Mesendoderm (in vitro differentiated cells): ENCODE data around the gene SPAST.

ENCODE experiments used
- DNase-seq: peaks from one replicate; pipeline ENCODE4 v3.0.0; 2013
- H2AK5ac ChIP-seq: 2 replicates; pipeline ENCODE4 v1.6.1; 2013; ENCODE audit warnings: low read length, inconsistent platforms
- H2BK120ac ChIP-seq: 2 replicates; pipeline ENCODE4 v1.6.1; 2013; ENCODE audit warnings: low read depth, mild to moderate bottlenecking, low read length, moderate library complexity, mixed read lengths
- H2BK15ac ChIP-seq: replicated peaks from 2 replicates; pipeline ENCODE4 v1.6.1; 2013; ENCODE audit warnings: low read depth, mild to moderate bottlenecking, moderate library complexity
- H2BK5ac ChIP-seq: 2 replicates; pipeline ENCODE4 v1.6.1; 2013; ENCODE audit warnings: low read length, inconsistent platforms
- H3K18ac ChIP-seq: 2 replicates; pipeline ENCODE4 v1.6.1; 2013; ENCODE audit warnings: mild to moderate bottlenecking, low read length, mixed read lengths
- H3K23ac ChIP-seq: one replicate; pipeline ENCODE4 v1.6.1; 2013; ENCODE audit warnings: low read length
- H3K27ac ChIP-seq: 2 replicates; pipeline ENCODE4 v1.5.1; 2013; ENCODE audit warnings: low read depth, mild to moderate bottlenecking, inconsistent platforms, low read length, moderate library complexity
- H3K27me3 ChIP-seq: 2 replicates; pipeline ENCODE4 v1.6.1; 2013; ENCODE audit warnings: low read length, control low read depth, mild to moderate bottlenecking, inconsistent platforms; ENCODE audit not compliant: insufficient read depth, poor library complexity
- H3K36me3 ChIP-seq: 2 replicates; pipeline ENCODE4 v1.6.1; 2013; ENCODE audit warnings: low read length, inconsistent platforms; ENCODE audit not compliant: control insufficient read depth, insufficient read depth
- H3K4ac ChIP-seq: one replicate; pipeline ENCODE4 v1.6.1; 2013; ENCODE audit warnings: low read depth, mild to moderate bottlenecking, low read length, moderate library complexity
- H3K4me1 ChIP-seq: 2 replicates; pipeline ENCODE4 v1.6.1; 2013; ENCODE audit warnings: low read depth, low read length, inconsistent platforms; ENCODE audit not compliant: control insufficient read depth
- H3K4me2 ChIP-seq: 2 replicates; pipeline ENCODE4 v1.6.1; 2013; ENCODE audit warnings: low read length
- H3K4me3 ChIP-seq: 2 replicates; pipeline ENCODE4 v1.5.1; 2013; ENCODE audit warnings: mild to moderate bottlenecking, low read length
- H3K56ac ChIP-seq: one replicate; pipeline ENCODE4 v1.6.1; 2013; ENCODE audit warnings: low read length
- H3K79me1 ChIP-seq: 2 replicates; pipeline ENCODE4 v1.6.1; 2013; ENCODE audit warnings: low read length, inconsistent platforms
- H3K79me2 ChIP-seq: 2 replicates; pipeline ENCODE4 v1.6.1; 2013; ENCODE audit warnings: mild to moderate bottlenecking, low read length; ENCODE audit not compliant: control insufficient read depth, insufficient read depth
- H3K9ac ChIP-seq: 2 replicates; pipeline ENCODE4 v1.6.1; 2013; ENCODE audit warnings: low read length, inconsistent platforms
- H4K5ac ChIP-seq: one replicate; pipeline ENCODE4 v1.6.1; 2013; ENCODE audit warnings: low read length
- H4K8ac ChIP-seq: one replicate; pipeline ENCODE4 v1.6.1; 2013; ENCODE audit warnings: low read depth, mild to moderate bottlenecking, control low read depth, low read length, moderate library complexity
- WGBS: extraction: QIAGEN DNeasy Blood & Tissue Kit; methylation state at CpG from one replicate; pipeline ENCODE4 v1.1.7; 2013; ENCODE audit warnings: low lambda C conversion rate, missing lambda C conversion rate; ENCODE audit not compliant: insufficient coverage; ENCODE audit errors: extremely low coverage; 5-methylcytosine and 5-hydroxymethylcytosine counted together

SPAST gene

DNA sequence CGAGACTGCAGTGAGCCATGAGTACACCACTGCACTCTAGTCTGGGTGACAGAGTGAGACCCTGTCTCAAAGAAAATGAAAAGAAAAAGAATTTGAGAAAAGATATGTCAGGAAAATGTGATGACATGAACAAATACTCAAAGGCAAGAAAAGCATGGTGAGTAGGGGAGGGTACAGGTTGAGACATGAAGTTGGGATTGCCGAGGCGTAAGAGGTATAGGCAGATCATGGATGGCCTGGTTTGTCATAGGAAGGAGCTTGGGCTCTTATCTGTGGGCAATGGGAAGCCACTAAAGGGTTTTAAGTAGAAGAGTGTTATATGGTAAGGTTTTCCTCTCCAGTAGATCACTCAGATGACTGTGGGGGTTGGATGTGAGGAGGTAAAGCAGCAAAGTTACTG lies 32.3 kb downstream of the SPAST start:
- no peak overlapping the region for H2BK15ac ChIP-seq
- H3K23ac ChIP-seq, result no peak overlapping the region
- H2AK5ac ChIP-seq, result no peak overlapping the region
- H3K4me2 ChIP-seq, result no peak overlapping the region
- H3K4me3 ChIP-seq, result no peak overlapping the region
- H4K5ac ChIP-seq, result no peak overlapping the region
- WGBS, result no CpG with 5 or more reads among the region's 3 CpGs
- no peak overlapping the region for H3K56ac ChIP-seq
- no peaks in the 10 kb centered on the region for H3K27me3 ChIP-seq
- H3K36me3 ChIP-seq, result no peaks in the 10 kb centered on the region
- no peak overlapping the region for H3K27ac ChIP-seq
- H3K9ac ChIP-seq, result no peak overlapping the region
- no peaks in the 10 kb centered on the region for H3K4me1 ChIP-seq
- no peak overlapping the region for H4K8ac ChIP-seq
- DNase-seq, result no peak
- no peaks in the 10 kb centered on the region for H3K79me2 ChIP-seq
- H3K18ac ChIP-seq, result no peak overlapping the region
- H2BK120ac ChIP-seq, result no peak overlapping the region
- H2BK5ac ChIP-seq, result no peak overlapping the region
- H3K79me1 ChIP-seq, result no peaks in the 10 kb centered on the region
- no peak overlapping the region for H3K4ac ChIP-seq

GRCh38 chr2:32108111-32108510 lies 44.8 kb downstream of the SPAST start:
- no peak overlapping the region for H4K8ac ChIP-seq
- H3K4me3 ChIP-seq, result no peak overlapping the region
- no peak overlapping the region for H3K56ac ChIP-seq
- H2BK120ac ChIP-seq, result no peak overlapping the region
- WGBS, result no CpG with 5 or more reads among the region's 2 CpGs
- H3K9ac ChIP-seq, result no peak overlapping the region
- H3K36me3 ChIP-seq, result no peaks in the 10 kb centered on the region
- H2BK5ac ChIP-seq, result no peak overlapping the region
- H3K27ac ChIP-seq, result no peak overlapping the region
- no peak overlapping the region for H3K18ac ChIP-seq
- no peaks in the 10 kb centered on the region for H3K4me1 ChIP-seq
- no peak overlapping the region for H3K4me2 ChIP-seq
- H3K27me3 ChIP-seq, result no peaks in the 10 kb centered on the region
- no peak overlapping the region for H4K5ac ChIP-seq
- no peak overlapping the region for H3K4ac ChIP-seq
- no peak overlapping the region for H2AK5ac ChIP-seq
- no peak overlapping the region for H2BK15ac ChIP-seq
- H3K23ac ChIP-seq, result no peak overlapping the region
- no peaks in the 10 kb centered on the region for H3K79me2 ChIP-seq
- no peaks in the 10 kb centered on the region for H3K79me1 ChIP-seq
- no peak for DNase-seq

GRCh38 chr2:32118055-32118454 lies 54.7 kb downstream of the SPAST start:
- no peak overlapping the region for H4K8ac ChIP-seq
- WGBS, result no CpG with 5 or more reads among the region's 3 CpGs

DNA sequence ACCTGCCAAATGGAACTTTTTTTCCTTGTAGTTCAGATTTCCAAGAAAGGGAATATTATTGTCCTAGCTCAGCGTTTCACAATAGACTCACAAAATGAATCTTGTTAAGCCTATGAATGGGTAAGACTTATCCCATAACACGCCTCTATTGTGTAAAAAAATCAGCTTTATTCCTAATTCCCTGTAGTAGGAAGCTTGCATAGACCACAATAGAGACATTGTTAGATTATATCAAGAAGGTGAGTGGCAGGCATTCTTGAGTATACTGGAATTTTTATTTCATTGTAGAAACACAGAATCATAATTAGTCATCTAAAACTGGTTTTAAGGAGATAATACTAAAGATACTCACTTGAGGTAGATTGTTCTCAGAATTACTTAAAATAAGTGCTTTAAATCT lies 55.8 kb downstream of the SPAST start:
- Histone ChIP-seq H3K4me2 (no peak overlapping the region), H3K4ac (no peak overlapping the region), H3K18ac (no peak overlapping the region), H3K4me3 (no peak overlapping the region), H4K5ac (no peak overlapping the region), H4K8ac (no peak overlapping the region), H2BK5ac (no peak overlapping the region), H3K27me3 (no peaks in the 10 kb centered on the region), H3K79me1 (no peaks in the 10 kb centered on the region), H3K23ac (no peak overlapping the region), H3K36me3 (no peaks in the 10 kb centered on the region), H3K56ac (no peak overlapping the region), H3K4me1 (no peaks in the 10 kb centered on the region), H2AK5ac (no peak overlapping the region), H3K27ac (no peak overlapping the region), H2BK15ac (no peak overlapping the region), H3K79me2 (no peaks in the 10 kb centered on the region), H3K9ac (no peak overlapping the region), H2BK120ac (no peak overlapping the region)
- DNase-seq, result no peak
- WGBS, result no CpG with 5 or more reads among the region's 2 CpGs

More at GRCh38 chr2:32118055-32118454, 54.7 kb downstream of the SPAST start:
- no peak overlapping the region for H3K56ac ChIP-seq
- no peaks in the 10 kb centered on the region for H3K79me2 ChIP-seq
- no peak overlapping the region for H3K4me2 ChIP-seq
- H3K9ac ChIP-seq, result no peak overlapping the region
- H2BK120ac ChIP-seq, result no peak overlapping the region
- no peak for DNase-seq
- no peaks in the 10 kb centered on the region for H3K79me1 ChIP-seq
- H3K18ac ChIP-seq, result no peak overlapping the region
- no peak overlapping the region for H3K27ac ChIP-seq
- no peaks in the 10 kb centered on the region for H3K36me3 ChIP-seq
- H3K23ac ChIP-seq, result no peak overlapping the region
- H3K4me1 ChIP-seq, result no peaks in the 10 kb centered on the region
- no peak overlapping the region for H2BK5ac ChIP-seq
- no peak overlapping the region for H3K4me3 ChIP-seq
- no peak overlapping the region for H2AK5ac ChIP-seq
- no peak overlapping the region for H2BK15ac ChIP-seq
- H3K27me3 ChIP-seq, result no peaks in the 10 kb centered on the region
- no peak overlapping the region for H3K4ac ChIP-seq
- H4K5ac ChIP-seq, result no peak overlapping the region

GRCh38 chr2:32124660-32125059 lies 61.3 kb downstream of the SPAST start:
- no peak overlapping the region for H3K56ac ChIP-seq
- no peak overlapping the region for H3K4me2 ChIP-seq
- H3K4me1 ChIP-seq, result no peaks in the 10 kb centered on the region
- H3K36me3 ChIP-seq, result no peaks in the 10 kb centered on the region
- H2AK5ac ChIP-seq, result no peak overlapping the region
- H2BK120ac ChIP-seq, result no peak overlapping the region
- no peaks in the 10 kb centered on the region for H3K79me2 ChIP-seq
- no peak overlapping the region for H3K4me3 ChIP-seq
- no peaks in the 10 kb centered on the region for H3K79me1 ChIP-seq
- no peak overlapping the region for H2BK15ac ChIP-seq
- H3K18ac ChIP-seq, result no peak overlapping the region
- no peak overlapping the region for H4K5ac ChIP-seq
- no peak overlapping the region for H3K9ac ChIP-seq
- no peak for DNase-seq
- H2BK5ac ChIP-seq, result no peak overlapping the region
- no peak overlapping the region for H3K27ac ChIP-seq
- no peak overlapping the region for H4K8ac ChIP-seq
- H3K27me3 ChIP-seq, result no peaks in the 10 kb centered on the region
- H3K23ac ChIP-seq, result no peak overlapping the region
- H3K4ac ChIP-seq, result no peak overlapping the region

GRCh38 chr2:32128636-32129035 lies 65.3 kb downstream of the SPAST start:
- no peak overlapping the region for H3K18ac ChIP-seq
- H3K79me2 ChIP-seq, result no peaks in the 10 kb centered on the region
- no peak overlapping the region for H3K4ac ChIP-seq
- H3K27me3 ChIP-seq, result no peaks in the 10 kb centered on the region
- peak; percentile 3 for DNase-seq
- H4K8ac ChIP-seq, result no peak overlapping the region
- no peak overlapping the region for H3K4me2 ChIP-seq
- H3K4me1 ChIP-seq, result no peaks in the 10 kb centered on the region
- no peak overlapping the region for H3K9ac ChIP-seq
- no peaks in the 10 kb centered on the region for H3K36me3 ChIP-seq
- no peak overlapping the region for H3K4me3 ChIP-seq
- no peak overlapping the region for H2BK15ac ChIP-seq
- no peak overlapping the region for H3K56ac ChIP-seq
- H3K23ac ChIP-seq, result no peak overlapping the region
- H2AK5ac ChIP-seq, result no peak overlapping the region
- no peak overlapping the region for H4K5ac ChIP-seq
- no peak overlapping the region for H2BK120ac ChIP-seq
- no peak overlapping the region for H2BK5ac ChIP-seq
- no CpG with 5 or more reads among the region's 1 CpG for WGBS
- H3K27ac ChIP-seq, result no peak overlapping the region
- no peaks in the 10 kb centered on the region for H3K79me1 ChIP-seq
